H1 (cell line): ENCODE results near the gene CIAO3. TPM values are rescaled to one million over a fixed set of nuclear protein-coding genes. Genes with fewer than 3 reads are reported as not detected.
A peak's percentile ranks its signal among the peaks of the same experiment; 100 is the strongest.

ENCODE experiments used
- ASH2L ChIP-seq: fragments of 200-600, 300-600 bp; sonication (generic); IDR thresholded peaks from one replicate; pipeline ENCODE4 v1.7.1; 2017; ENCODE audit warnings: low read length
- HDAC2 ChIP-seq, 2 experiments: fragments of 300-600 bp in 1 of 2; sonication (generic) in 1 of 2; IDR thresholded peaks; 2 replicates each; pipeline ENCODE4 v1.6.1; 2011 to 2012; ENCODE audit warnings: low read depth in 2 of 2, low read length in 2 of 2, mild to moderate bottlenecking in 2 of 2, moderate library complexity in 2 of 2, borderline replicate concordance in 1 of 2, inconsistent platforms in 1 of 2
- MAFK ChIP-seq: IDR thresholded peaks from 2 replicates; pipeline ENCODE4 v1.6.1; 2012; ENCODE audit warnings: low read depth, mild to moderate bottlenecking, improper control_type of control experiment, low read length
- RAD21 ChIP-seq, 2 experiments: IDR thresholded peaks in 1 of 2; conservative IDR thresholded peaks in 1 of 2; 2 replicates each; pipeline ENCODE4 v1.6.1; 2011; ENCODE audit warnings: low read depth in 2 of 2, low read length in 2 of 2, improper control_type of control experiment in 1 of 2, inconsistent platforms in 1 of 2, mild to moderate bottlenecking in 1 of 2, moderate library complexity in 1 of 2
- TCF12 ChIP-seq: IDR thresholded peaks from 2 replicates; pipeline ENCODE4 v1.6.1; 2011; ENCODE audit warnings: low read depth, mild to moderate bottlenecking, low read length
- YY1 ChIP-seq: IDR thresholded peaks from 2 replicates; pipeline ENCODE4 v1.6.1; 2011; ENCODE audit warnings: low read depth, mild to moderate bottlenecking, low read length
- polyA plus RNA-seq, 7 experiments: library from polyadenylated mRNA; depleted of rRNA in 3 of 7; stranded (reverse) in 5 of 7; unstranded in 2 of 7; fragments of >200 nt in 5 of 7; fragments of 200-250 nt in 2 of 7; gene quantifications; 1 replicate in 5 of 7; 2 replicates in 1 of 7; 4 replicates in 1 of 7; pipeline versions ENCODE4 v1.2.1 to v1.2.3, GENCODE V29; 2011 to 2013; ENCODE audit warnings: missing spikeins in 2 of 7, mixed read lengths in 2 of 7
- total RNA-seq: library from RNA; stranded (reverse); fragmentation: NEBNext Ultra II Directional; extraction: Animal tissue kit (Norgen Biotek cat#: 25700); gene quantifications from 2 replicates; pipeline ENCODE4 v1.2.1, GENCODE V29; 2021
- TF ChIP-seq, protein P1 (sequence below): fragments of 300-600 bp; sonication (generic); IDR thresholded peaks from 2 replicates; pipeline ENCODE4 v1.7.1; 2012; ENCODE audit warnings: low read length, moderate library complexity, mild to moderate bottlenecking, inconsistent platforms; ENCODE audit not compliant: insufficient replicate concordance
- TF ChIP-seq, protein P2 (sequence below): IDR thresholded peaks from 2 replicates; pipeline ENCODE4 v1.6.1; 2012; ENCODE audit warnings: low read length, inconsistent platforms

The CIAO3 gene
- total and polyA plus RNA-seq, 2 of the 8 experiments (the other 6 are each of a cell fraction or from before 2014, with no cell fraction given), result 20.0 to 20.4 TPM

DNA sequence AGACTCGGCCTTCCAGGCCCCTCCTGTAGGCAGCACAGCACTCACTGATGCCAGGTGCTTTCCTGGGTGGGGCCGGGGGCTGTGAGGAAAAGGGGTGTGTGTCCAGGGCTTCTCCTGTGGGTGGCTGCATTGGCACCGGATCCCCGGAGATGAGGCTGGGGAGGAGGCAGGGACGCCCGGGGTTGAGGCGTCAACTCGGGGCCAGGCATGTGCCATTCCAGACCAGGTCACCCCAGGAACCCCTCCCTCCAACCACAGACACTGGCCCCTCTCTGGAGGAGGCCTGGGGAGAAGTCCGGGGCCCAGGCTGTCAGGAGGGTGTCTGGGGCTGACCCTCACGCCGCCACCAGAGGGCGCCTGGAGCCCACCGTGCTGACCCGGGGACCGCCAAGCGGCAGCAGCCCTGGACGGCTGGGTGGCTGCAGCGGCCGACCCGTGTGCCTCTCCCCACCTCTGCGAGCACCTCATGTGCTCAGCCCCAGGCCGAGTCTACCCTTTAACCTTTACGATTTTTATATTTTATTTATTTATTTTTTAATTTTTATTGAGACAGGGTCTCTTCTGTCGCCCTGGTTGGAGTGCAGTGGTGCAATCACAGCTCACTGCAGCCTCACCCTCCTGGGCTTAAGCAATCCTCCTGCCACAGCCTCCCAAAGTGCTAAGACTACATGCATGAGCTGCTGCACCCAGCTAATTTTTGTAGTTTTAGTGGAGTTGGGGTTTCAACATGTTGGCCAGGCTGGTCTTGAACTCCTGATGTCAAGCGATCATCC lies 29.1 kb downstream of the CIAO3 start (continued):
- TF ChIP-seq, protein P1, sequence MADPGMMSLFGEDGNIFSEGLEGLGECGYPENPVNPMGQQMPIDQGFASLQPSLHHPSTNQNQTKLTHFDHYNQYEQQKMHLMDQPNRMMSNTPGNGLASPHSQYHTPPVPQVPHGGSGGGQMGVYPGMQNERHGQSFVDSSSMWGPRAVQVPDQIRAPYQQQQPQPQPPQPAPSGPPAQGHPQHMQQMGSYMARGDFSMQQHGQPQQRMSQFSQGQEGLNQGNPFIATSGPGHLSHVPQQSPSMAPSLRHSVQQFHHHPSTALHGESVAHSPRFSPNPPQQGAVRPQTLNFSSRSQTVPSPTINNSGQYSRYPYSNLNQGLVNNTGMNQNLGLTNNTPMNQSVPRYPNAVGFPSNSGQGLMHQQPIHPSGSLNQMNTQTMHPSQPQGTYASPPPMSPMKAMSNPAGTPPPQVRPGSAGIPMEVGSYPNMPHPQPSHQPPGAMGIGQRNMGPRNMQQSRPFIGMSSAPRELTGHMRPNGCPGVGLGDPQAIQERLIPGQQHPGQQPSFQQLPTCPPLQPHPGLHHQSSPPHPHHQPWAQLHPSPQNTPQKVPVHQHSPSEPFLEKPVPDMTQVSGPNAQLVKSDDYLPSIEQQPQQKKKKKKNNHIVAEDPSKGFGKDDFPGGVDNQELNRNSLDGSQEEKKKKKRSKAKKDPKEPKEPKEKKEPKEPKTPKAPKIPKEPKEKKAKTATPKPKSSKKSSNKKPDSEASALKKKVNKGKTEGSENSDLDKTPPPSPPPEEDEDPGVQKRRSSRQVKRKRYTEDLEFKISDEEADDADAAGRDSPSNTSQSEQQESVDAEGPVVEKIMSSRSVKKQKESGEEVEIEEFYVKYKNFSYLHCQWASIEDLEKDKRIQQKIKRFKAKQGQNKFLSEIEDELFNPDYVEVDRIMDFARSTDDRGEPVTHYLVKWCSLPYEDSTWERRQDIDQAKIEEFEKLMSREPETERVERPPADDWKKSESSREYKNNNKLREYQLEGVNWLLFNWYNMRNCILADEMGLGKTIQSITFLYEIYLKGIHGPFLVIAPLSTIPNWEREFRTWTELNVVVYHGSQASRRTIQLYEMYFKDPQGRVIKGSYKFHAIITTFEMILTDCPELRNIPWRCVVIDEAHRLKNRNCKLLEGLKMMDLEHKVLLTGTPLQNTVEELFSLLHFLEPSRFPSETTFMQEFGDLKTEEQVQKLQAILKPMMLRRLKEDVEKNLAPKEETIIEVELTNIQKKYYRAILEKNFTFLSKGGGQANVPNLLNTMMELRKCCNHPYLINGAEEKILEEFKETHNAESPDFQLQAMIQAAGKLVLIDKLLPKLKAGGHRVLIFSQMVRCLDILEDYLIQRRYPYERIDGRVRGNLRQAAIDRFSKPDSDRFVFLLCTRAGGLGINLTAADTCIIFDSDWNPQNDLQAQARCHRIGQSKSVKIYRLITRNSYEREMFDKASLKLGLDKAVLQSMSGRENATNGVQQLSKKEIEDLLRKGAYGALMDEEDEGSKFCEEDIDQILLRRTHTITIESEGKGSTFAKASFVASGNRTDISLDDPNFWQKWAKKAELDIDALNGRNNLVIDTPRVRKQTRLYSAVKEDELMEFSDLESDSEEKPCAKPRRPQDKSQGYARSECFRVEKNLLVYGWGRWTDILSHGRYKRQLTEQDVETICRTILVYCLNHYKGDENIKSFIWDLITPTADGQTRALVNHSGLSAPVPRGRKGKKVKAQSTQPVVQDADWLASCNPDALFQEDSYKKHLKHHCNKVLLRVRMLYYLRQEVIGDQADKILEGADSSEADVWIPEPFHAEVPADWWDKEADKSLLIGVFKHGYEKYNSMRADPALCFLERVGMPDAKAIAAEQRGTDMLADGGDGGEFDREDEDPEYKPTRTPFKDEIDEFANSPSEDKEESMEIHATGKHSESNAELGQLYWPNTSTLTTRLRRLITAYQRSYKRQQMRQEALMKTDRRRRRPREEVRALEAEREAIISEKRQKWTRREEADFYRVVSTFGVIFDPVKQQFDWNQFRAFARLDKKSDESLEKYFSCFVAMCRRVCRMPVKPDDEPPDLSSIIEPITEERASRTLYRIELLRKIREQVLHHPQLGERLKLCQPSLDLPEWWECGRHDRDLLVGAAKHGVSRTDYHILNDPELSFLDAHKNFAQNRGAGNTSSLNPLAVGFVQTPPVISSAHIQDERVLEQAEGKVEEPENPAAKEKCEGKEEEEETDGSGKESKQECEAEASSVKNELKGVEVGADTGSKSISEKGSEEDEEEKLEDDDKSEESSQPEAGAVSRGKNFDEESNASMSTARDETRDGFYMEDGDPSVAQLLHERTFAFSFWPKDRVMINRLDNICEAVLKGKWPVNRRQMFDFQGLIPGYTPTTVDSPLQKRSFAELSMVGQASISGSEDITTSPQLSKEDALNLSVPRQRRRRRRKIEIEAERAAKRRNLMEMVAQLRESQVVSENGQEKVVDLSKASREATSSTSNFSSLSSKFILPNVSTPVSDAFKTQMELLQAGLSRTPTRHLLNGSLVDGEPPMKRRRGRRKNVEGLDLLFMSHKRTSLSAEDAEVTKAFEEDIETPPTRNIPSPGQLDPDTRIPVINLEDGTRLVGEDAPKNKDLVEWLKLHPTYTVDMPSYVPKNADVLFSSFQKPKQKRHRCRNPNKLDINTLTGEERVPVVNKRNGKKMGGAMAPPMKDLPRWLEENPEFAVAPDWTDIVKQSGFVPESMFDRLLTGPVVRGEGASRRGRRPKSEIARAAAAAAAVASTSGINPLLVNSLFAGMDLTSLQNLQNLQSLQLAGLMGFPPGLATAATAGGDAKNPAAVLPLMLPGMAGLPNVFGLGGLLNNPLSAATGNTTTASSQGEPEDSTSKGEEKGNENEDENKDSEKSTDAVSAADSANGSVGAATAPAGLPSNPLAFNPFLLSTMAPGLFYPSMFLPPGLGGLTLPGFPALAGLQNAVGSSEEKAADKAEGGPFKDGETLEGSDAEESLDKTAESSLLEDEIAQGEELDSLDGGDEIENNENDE, result no peak
- TF ChIP-seq, protein P2, sequence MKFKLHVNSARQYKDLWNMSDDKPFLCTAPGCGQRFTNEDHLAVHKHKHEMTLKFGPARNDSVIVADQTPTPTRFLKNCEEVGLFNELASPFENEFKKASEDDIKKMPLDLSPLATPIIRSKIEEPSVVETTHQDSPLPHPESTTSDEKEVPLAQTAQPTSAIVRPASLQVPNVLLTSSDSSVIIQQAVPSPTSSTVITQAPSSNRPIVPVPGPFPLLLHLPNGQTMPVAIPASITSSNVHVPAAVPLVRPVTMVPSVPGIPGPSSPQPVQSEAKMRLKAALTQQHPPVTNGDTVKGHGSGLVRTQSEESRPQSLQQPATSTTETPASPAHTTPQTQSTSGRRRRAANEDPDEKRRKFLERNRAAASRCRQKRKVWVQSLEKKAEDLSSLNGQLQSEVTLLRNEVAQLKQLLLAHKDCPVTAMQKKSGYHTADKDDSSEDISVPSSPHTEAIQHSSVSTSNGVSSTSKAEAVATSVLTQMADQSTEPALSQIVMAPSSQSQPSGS, result no peak
- TF ChIP-seq MAFK (no peak), YY1 (0 out of 2 replicates have a peak, but pooled peaks have one; percentile 29), HDAC2 (IDR thresholded peaks at IDR 0.05; ENCODE audit: borderline replicate concordance in 1 of 2, low read depth in 2 of 2, low read length in 2 of 2) (no peak), ASH2L (no peak), TCF12 (no peak), RAD21 (IDR thresholded peaks at IDR 0.05 in 1 of 2, conservative IDR thresholded peaks at IDR 0.05 in 1 of 2; ENCODE audit: low read depth in 2 of 2, low read length in 2 of 2) (peak; percentile 91 to 95)
